Fibroblast of skin of left quadriceps (primary cell): ENCODE data around the gene CRIP3.
"Not testable (repeated sequence)": the region's sequence is repeated elsewhere in the genome, so short reads cannot be mapped to it uniquely, and the experiment has no call there.

ENCODE experiments used
- DNase-seq, 2 experiments: peaks; one replicate each; pipeline ENCODE4 v3.0.0-alpha.2; 2013; ENCODE audit warnings: low read depth in 2 of 2

CRIP3 gene

DNA sequence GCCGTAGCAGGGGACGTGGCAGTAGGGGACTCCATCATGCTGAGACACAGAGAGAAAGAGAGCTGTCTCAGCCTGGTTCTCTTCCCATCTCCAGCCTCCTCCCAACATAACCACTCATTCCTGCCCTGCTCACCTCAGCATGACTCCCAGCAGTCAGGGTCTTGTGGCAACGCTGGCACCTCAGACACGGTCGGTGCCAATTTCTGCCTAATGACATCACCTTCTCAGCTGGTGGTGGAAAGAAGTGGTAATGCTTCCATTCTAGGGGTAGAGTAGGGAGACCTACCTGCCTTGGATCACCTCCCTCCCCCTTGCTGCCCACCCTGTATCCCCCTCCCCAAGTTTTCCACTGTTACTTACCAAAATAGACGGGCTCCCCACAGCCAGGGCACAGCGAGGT is 2.5 kb downstream of the CRIP3 start:
- DNase-seq = no peak

DNA sequence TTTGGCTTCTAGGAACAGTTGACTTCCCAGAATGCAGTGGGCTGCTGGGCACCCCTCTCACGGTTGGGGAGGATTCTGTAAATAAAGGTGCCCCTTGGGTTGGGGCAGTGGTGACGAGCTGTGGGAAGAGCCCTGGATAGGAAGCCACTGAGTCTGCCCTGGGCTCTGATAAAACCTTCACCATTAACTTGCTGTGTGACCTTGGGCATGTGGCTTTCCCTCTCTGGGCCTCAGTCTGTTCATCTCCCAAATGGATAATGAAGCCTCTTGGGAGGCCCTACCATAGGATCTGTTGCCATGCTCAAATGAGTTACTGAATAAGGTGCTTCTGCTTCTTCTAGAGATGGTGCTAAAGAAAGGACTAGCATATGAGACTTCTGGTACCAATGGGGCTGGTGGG is 3.7 kb downstream of the CRIP3 start:
- no peak for DNase-seq

DNA sequence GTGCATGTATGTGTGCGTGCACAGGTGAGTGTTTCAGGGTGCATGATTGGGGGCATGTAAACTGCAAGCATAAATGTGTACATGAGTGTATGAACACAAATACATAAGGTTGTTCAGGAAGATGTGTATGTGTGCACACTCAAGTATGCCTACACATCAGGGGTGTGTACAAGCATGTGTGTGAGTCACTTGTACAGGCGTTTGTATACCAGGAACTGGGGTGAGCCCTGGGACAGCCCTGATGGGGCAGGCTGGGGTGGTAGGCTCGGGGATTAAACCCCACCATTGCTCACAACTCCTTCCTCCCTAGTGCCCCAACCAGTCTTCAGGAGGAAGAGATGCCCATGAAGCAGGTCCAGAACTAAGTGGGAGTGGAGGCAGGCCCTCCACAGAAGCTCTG is 4.3 kb downstream of the CRIP3 start:
- no peak for DNase-seq

DNA sequence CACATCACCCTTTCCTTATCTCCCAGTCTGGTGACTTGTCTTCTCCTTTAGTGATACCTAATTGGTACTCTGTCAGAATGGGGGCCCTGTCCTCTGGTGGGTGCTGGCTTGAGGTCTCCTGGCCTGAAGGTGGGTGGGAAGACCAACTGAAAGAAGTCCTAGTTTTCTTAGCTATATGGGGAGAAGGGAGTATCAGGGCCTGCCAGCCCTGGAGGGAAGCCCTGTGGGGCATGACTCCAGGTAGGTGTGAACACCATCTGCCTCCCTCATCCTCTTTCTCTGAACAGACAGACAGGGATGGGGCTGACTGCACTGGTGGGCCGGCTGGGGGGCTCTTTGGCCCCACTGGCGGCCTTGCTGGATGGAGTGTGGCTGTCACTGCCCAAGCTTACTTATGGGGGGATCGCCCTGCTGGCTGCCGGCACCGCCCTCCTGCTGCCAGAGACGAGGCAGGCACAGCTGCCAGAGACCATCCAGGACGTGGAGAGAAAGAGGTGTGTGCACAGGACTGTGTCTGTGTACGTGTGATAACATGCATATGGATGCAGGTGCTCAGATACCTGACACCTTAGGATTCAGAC is 4.8 kb downstream of the CRIP3 start:
- DNase-seq = no peak

- DNase-seq = not testable (repeated sequence)
Measured at GRCh38 chr6:43303006-43303405, 5.6 kb downstream of the CRIP3 start.

DNA sequence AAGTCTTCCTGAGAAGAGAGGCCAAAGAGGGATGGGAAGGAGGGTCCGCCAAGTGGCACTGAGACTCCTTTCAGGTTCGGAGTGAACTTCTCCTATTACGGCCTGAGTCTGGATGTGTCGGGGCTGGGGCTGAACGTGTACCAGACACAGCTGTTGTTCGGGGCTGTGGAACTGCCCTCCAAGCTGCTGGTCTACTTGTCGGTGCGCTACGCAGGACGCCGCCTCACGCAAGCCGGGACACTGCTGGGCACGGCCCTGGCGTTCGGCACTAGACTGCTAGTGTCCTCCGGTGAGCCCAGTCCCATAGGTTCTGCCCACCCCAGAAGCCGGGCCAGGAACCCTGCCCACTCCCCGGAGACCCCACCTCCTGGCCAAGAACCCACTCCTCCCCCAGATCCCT is 6.5 kb downstream of the CRIP3 start:
- DNase-seq = no peak

DNA sequence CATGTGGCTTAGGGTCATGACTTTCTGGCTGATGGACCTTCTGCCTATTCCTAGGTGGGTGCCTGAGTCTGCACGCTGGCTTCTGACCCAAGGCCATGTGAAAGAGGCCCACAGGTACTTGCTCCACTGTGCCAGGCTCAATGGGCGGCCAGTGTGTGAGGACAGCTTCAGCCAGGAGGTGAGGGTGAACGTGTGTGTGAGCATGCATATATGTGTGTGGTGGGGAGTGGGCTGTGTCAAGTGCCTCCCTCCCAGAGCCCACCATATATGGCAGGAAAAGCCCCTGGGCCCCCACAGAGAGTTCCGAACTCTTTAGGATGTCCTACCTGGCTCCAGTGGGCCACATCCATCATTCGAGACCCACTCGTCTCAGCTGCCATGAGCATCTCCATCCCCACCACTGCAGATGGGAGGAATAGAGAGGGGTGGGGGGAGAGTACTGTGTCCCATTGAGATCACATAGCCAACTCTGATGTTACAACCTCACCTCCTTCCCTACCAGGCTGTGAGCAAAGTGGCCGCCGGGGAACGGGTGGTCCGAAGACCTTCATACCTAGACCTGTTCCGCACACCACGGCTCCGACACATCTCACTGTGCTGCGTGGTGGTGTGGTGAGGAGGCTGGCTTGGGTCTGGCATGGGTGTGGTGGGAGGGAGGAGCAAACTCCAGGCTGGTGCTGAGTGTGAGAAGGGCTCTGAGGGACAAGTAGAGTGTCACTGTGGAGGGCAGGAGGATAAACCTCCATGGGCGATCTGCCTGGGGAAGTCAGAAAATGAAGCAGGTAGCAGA is 7.3 kb downstream of the CRIP3 start:
- no peak for DNase-seq

DNA sequence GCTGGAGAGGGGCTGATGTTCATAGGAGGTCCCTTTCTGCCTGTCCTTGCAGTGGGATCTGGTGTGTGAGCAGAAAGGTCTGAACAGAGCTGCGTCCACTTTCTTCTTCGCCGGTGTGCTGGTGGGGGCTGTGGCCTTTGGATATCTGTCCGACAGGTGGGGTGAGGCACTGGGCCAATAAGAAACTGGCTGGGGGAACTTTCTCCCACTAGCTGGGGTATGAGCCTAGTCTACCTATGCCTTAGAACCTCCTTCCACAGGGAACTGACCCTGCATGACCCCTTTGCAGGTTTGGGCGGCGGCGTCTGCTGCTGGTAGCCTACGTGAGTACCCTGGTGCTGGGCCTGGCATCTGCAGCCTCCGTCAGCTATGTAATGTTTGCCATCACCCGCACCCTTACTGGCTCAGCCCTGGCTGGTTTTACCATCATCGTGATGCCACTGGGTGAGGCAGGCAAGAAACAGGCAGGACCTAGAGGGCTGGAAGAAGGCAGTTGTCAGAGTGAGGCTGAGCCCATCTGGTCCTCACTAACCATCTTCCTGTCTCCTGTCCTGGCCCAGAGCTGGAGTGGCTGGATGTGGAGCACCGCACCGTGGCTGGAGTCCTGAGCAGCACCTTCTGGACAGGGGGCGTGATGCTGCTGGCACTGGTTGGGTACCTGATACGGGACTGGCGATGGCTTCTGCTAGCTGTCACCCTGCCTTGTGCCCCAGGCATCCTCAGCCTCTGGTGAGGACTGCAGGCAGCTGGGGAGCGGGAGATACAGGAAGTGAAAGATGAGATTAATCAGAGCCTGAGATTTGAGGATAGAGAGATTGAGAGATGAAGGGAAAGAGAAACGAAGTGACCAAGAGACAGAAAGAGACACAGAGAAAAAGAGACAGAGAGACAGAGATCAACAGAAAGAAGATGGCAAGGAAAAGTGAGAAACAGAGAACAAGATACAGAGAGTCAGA is 9.0 kb downstream of the CRIP3 start:
- DNase-seq = no peak

GRCh38 chr6:43298565-43299337 is 9.9 kb downstream of the CRIP3 start:
- no peak for DNase-seq

DNA sequence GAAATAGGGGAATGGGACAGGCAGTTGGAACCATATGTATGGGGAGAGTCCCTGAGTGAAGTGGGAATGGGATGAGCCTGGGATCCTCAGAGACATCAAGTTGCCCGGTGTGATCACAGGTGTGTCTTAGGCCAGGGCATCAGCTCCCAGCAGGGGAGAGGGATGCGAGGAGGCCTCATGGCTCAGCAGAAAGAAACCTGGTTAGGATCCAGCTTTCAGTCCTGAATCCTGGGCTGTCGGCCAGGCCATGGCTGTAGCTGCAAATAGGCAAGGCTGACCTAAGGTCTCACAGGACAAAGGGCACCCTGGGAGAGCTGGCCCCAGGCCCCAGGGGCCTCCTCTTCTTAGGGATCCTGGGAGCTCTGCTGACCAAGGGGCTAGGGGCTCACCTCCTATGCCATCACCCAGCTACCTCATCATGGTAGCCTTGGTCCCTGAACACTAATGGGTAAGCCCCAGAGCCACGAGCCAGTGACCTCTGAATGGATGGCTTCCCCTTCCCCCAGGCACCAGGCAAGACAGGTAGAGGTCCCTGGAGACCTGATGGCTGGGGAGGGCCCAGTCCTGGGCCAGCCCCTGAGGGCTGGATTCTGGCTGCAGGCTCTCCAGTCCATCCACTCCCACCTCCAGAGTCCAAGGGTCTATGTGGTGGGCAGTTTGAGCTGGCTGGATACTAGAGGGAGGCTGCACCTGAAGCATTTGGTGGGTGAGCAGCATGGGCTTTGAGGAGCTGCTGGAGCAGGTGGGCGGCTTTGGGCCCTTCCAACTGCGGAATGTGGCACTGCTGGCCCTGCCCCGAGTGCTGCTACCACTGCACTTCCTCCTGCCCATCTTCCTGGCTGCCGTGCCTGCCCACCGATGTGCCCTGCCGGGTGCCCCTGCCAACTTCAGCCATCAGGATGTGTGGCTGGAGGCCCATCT is 10.7 kb downstream of the CRIP3 start, which contains the start of gene SLC22A7:
SLC22A7 (plus strand) TSS at position 617 of the 921 bp plus-strand sequence; CDS start at position 716, 99 bp downstream.
- DNase-seq = no peak

- no peak for DNase-seq
Measured at GRCh38 chr6:43296780-43297497, 11.7 kb downstream of the CRIP3 start.

DNA sequence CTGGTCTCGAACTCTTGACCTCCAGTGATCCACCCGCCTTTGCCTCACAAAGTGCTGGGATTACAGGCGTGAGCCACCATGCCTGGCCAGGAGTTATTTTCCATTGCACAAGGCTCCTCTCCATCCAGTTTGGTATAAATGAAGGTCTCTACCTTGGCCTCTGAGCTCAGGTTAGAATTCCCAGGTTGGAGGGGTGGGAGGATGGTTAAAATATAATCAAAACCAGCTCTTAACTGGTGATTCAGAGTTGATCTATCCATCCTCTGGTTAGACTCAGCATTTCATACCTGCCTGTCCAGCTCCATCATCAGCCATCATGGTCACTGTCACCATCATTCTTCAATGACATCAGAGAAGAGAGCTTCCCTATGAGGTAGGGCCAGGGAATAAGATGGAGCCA is 13.2 kb downstream of the CRIP3 start:
- no peak for DNase-seq

- no peak for DNase-seq
Measured at GRCh38 chr6:43294536-43294935, 14.1 kb downstream of the CRIP3 start.

DNA sequence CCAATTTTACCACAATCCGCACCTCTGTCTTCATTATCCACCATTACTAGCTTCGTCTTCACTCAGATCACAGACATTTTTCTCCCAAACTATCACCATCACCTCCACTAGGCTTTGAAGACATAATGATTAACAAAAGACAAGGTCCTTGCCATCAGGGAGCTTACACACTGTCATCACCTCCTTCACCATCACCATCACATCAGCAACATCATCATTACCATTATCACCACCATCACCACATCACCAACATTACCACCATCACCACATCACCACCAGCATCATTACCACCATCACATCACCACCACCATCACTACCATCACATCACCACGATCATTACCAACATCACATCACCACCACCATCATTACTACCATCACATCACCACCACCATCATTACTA is 14.9 kb downstream of the CRIP3 start:
- DNase-seq = no peak

- DNase-seq = no peak
Measured at GRCh38 chr6:43292763-43293318, 15.8 kb downstream of the CRIP3 start.

- DNase-seq = no peak
Measured at GRCh38 chr6:43292341-43292740, 16.3 kb downstream of the CRIP3 start.

DNA sequence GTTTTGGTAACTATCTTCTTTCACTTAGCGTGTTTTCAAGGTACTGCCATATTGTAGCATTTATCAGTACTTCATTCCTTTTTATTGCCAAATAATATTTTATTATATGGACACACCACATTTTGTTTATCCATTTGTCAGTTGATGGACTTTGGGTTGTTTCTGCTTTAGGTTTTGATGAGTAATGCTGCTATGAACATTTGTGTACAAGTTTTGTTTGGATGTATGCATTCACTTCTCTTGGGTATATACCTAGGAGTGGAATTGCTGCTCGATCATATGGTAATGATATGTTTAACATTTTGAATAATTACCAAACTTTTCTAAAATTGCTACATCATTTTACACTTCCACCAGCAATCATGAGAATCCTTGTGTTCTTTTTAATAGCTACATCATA is 16.9 kb downstream of the CRIP3 start:
- DNase-seq = no peak

GRCh38 chr6:43290905-43291355 is 17.7 kb downstream of the CRIP3 start:
- DNase-seq = no peak

GRCh38 chr6:43290339-43290904 is 18.2 kb downstream of the CRIP3 start:
- no peak for DNase-seq
